Measurements from ENCODE around the gene CHCHD6.

The CHCHD6 gene

DNA sequence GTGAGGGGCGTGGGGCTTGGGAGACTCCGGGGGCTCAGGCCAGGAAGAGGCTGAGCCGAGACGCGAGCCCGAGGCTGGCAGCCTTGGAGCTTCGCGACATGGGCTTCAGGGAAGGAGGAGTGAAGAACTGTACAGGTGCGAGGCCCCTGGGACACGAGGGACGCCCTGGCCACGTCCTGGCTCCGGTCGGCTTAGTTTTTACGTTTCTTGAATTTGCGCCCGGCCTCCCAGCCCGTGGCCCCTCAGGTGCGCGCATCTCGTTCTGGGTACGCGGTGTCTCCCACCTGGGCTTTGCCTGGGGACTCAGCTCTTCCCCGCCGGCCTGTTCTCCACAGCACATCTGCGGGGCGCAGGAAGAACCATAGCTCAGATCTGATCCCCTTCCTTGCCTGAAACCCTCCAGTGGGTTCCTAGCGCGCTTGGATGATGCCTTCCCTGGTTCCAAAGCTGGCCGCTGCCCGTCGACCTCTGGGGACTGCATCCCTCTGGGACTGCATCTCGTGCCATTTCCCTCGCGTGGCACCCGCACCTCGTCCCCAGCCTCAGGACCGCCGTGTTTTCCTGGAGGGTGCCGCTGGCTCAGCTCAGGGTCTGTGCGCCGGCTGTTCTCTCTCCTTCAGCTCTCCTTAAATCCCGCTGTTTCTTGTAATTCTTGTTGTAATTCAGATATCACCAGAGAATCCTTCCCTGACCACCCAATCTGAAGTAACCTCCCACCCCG lies 614 bp downstream of the CHCHD6 start:
- peak overlapping the region; percentile 72 for H3K4me3 ChIP-seq (ENCODE audit: low read depth, low read length)

DNA sequence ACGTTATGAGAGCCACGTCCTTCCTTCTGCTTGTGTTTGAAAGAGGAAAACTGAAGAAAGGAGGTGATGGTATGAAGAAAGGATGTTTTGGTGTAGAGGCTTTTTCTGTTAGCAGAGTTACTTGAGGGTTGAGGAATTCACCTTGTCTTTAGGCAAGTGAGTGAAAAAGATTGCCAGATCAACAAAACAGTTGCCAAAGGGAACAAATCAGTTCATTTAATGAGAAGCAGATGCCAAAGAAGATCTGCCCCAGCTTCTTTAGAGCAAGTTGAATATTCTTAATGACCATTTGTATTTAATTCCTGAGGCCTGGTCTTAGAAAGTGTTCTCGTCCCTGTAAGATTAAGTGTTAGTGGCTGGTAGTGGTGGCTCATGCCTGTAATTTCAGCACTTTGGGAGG lies 2.6 kb downstream of the CHCHD6 start:
- no peak overlapping the region for H3K4me3 ChIP-seq (ENCODE audit: low read depth, low read length)

DNA sequence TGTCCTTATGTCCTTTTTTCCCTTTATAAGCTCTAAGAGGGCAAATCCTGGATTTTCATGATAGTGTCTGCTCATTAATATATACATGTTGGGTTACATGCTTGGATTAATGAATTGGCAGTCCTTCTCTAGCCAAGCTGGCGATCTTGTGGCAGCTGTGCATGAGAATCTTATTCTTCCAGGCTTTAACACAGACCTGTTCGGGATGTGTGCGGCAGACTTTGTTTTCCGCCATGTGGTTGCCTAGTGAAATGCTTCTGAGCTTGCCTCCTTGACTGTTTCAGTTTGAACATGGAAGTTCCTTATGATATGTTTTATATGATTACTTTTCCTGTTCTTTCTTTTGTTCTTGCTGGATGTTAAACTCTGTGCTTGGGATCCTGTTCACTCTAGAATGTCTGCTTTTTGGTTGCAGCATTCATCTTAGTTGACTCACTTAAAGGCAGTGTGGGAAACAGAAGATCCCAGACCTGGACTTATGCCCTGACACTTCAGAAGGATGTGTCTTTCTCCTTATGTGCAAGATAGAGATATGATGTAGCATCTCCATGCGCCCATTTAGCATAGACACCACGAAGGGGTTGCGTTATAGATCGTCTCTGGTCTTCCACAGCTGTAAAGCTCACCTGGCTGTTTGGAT lies 7.2 kb downstream of the CHCHD6 start:
- no peak overlapping the region for H3K4me3 ChIP-seq (ENCODE audit: low read depth, low read length)

DNA sequence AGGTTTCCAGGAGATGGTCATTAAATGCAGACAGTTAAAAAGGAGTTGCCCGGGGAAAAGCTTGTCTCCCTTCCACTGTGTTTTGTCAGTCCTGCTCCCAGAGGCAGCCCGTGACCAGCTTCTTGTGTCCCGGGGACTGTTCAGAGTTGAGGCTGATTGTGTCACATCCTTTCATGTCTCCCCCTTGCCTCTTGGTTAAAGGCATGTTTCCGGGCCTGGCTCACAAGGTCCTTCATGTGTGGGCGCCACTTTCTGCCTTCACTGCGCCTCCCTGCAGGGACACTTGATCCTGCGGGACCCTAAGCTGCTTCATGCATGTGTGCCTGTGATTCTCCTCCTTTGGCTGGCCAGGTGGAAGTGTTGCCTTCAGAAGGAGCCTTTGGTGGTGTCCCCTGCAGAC lies 9.2 kb downstream of the CHCHD6 start:
- no peak overlapping the region for H3K4me3 ChIP-seq (ENCODE audit: low read depth, low read length)

DNA sequence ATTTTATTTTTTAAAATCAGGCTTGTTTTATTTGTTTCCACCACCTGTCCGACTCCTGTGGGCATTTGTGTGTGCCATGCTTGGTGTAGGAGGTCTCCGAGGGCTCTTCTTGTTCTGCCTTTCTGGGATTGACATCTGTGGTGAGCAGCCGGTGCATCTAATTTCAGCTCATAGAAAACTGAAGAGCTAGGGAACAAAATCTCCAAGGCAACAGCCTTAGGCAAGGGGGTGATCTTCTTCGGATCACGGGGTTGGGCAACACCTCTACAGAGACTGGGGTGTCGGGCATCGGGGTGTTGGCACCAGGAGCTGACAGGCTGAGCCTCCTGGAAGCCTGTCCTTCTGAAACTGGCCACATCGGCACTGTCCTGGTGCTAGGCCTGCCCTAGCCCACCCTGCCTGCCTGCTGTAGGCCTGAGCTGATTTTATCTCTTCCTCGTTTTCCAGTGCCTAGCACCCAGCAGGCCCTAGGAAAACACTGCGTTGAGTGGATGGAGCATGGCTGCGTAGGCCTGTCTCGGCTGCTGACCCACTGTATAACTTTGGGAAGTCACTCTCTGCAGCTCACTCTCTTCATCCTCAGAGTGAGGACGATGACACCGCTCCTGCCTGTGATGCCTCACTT lies 10.3 kb downstream of the CHCHD6 start:
- no peak overlapping the region for H3K4me3 ChIP-seq (ENCODE audit: low read depth, low read length)

DNA sequence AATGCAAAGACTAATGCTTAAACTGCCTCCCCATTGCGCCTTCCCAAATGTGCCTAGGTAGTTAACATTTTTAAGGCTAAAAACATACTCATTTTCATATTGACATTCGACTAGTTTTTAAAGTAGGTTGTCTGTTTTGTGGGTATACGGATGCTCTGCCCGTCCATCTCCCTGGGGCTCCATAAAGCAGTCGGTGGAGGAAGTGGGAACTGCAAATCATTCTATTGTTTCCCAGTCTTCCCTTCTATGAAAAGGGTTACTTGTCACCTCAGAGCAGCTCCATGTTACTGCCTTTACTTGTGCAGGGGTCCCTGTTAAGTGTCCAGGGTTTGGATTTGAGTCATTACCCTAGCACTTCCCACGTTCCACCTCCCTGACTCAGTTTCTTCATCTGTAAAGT lies 10.9 kb downstream of the CHCHD6 start:
- H3K4me3 ChIP-seq (ENCODE audit: low read depth, low read length), result no peak overlapping the region

DNA sequence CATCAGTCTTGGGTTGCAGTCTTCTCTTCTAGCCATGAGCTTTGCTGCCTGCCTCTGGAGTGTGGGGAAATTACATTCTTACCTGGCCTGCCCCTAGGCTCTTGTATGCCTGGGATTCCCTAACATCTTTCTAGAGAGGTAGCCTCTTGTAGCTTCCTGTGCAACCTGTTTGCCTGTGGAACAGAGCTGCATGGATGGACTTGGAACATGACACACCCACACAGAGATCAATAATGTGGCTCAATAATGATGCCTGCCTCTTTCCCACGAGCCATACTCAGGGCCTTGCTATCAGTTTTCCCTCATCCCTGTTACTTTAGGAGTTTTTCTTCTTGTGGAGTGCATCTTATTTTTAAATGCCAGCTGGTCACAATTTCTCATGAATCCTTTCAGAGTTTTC lies 11.4 kb downstream of the CHCHD6 start:
- no peak overlapping the region for H3K4me3 ChIP-seq (ENCODE audit: low read depth, low read length)

DNA sequence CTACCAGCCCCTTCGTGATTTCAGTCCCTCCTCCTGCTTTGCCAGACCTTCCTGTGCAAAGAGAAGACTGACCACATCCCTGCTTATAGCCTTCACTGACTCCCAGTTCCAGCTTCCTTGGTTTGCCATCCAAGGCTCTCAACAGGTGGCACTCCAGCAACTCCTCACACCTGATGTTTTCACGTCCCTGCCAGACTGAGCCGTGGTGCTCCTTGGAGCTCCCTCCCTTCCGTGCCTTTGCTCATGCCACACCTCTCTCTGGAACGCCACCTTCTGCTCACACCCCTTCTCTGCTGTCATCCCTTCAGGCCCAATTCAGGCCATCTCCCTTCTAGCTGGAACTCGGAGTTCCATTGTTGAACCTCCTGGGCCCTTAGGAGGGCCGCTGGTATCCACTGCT lies 12.0 kb downstream of the CHCHD6 start:
- H3K4me3 ChIP-seq (ENCODE audit: low read depth, low read length), result no peak overlapping the region

DNA sequence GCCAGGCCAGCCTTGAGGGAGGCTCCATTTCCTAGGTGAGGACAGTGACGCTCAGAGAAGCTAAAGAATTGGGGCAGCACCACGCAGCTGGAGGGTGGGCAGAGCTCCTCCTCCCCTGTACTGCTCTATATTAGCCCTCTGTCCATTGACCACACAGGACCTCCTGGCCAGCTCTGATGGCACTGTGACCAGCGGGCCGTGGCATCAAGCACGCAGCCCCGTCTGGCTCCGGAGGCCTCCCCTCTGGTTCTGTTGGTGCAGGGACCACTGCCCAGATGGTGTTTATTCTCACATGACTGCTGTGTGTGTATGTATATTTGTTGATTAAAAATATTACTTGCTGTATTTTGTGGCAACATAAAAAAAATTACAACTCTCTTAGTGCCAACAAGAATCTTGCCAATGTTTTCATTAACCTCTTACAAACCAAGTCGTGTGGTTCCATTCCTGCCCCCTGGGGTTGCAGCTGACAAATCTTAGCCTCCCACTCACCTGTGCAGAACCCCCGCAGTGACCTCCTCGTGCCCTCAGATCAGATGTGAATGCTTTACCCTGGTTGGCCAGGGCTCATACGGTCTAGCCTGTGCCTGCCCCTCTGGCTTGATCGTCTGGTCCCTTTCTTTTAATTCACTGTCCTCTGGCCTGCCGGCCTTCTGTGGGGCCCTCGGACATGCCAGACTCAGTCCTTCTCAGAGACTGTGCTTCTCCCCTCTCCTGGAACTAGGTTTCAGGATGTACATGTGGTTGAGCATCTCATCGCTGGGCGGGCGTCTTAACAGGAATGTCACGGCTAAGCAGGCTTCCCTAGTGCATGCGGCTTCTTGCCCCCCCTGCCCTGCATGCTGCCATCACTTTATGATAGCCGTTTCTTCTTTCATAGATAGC lies 14.8 kb downstream of the CHCHD6 start:
- H3K4me3 ChIP-seq (ENCODE audit: low read depth, low read length), result no peak overlapping the region

DNA sequence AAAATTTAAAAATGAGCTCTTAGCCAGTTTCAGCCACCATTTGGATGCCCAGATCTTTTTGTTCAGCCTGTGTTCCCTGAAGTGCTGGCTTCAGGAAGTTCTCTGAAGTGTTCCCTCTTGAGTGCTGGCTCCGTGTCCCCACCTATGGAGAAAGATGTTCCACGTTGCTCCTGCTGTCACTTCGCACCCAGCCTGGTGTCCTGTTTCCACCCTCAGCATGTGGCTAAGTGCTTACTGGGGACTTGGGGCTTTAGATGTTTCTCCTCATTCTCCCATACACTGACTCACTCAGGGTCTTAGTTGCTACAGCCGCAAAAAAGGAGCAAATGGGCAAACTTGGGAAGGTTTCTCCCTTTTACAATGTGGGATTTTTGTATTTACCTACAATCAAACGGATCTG lies 16.6 kb downstream of the CHCHD6 start:
- H3K4me3 ChIP-seq (ENCODE audit: low read depth, low read length), result no peak overlapping the region

DNA sequence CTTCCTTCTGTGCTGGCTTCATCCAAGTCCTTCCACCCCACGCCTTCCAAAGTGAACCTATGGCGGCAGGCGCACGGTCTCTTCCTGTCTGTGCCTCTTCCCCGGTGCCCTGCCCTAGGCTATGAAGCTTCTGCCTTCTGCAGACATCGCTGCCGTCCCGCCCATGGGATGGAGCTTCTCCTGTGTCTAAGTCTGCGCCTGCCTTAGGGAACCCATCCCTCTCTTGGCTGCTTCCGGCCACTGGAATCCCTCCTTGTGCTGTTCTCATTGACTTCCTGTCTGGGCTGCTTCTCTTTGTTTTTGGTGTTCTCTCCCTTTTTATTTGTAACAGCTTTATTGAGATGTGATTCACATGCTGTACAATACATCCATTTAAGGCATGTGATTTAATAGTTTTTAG lies 17.2 kb downstream of the CHCHD6 start:
- no peak overlapping the region for H3K4me3 ChIP-seq (ENCODE audit: low read depth, low read length)

DNA sequence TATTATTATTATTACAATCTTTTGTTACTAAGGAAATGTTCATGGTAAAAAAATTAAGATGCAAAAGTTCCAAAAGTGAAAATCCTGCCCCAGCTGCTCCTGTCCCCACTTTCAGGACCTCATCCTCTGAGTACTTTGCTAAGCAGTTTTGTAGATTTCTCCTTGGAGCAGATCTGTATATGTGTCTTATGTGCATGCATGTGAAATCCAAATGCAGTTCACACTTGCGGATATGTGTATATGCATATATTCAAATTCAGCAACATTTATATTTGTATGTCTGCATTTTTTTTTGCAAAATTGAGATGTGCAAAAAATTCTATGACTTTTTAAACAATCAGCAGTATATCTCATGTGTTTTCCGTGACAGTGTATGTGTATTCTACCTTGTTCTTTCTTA lies 19.2 kb downstream of the CHCHD6 start:
- no peak overlapping the region for H3K4me3 ChIP-seq (ENCODE audit: low read depth, low read length)

DNA sequence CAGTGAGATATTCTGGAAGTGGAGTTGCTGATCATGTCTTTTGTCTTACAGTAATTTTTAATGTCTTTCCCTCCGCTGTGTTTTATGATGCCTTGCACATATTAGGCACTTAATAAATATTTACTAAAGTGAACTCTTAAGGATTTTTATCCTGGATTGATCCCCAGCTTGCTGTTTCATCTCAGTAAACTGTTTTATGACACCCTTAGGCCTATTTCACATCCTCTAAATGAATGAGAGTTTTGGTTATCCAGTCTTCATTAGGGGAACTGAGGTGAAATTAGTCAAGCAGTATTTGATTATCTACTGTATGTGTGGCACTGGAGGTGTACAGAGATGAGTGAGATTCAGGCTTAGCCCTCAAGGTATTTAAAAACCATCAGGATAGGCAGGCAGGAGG lies 19.8 kb downstream of the CHCHD6 start:
- no peak overlapping the region for H3K4me3 ChIP-seq (ENCODE audit: low read depth, low read length)

DNA sequence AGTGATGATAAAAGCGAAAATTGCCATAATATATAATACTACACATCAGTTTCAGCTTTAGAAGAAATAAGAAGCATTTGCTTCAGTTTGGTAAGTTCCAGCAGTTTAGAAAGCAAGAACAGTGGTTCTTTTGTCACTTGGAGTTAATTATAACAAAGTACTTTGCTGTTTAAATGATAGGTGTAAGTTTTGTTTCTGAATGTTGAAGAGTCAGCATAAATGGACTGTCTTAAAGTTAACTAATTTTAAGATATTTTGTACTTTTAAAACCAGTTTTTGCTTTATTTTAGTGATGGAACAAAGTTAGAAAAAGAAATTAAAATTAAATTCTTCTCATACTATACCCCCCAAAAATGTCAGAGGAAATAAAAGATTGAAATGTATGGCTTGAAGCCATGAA lies 24.6 kb downstream of the CHCHD6 start:
- no peak overlapping the region for H3K4me3 ChIP-seq (ENCODE audit: low read depth, low read length)

DNA sequence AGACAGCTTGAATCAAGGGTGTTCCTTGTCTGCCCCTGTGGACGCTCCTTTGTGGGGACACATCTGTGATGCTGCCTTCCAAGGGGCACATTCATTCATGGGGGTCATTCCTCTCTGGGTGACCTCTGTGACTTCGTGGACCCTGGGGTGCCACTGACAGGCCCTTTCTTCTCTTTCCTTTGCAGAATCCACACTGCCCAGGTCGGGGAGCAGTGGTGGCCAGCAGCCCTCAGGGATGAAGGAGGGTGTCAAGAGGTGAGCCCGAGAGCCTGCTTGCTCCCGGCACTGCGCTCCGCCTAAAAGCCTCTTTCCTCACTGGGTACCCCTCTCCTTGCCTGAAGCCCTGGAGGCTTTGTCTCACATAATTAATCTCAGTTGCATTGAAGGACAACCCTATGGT lies 26.3 kb downstream of the CHCHD6 start:
- no peak overlapping the region for H3K4me3 ChIP-seq (ENCODE audit: low read depth, low read length)

DNA sequence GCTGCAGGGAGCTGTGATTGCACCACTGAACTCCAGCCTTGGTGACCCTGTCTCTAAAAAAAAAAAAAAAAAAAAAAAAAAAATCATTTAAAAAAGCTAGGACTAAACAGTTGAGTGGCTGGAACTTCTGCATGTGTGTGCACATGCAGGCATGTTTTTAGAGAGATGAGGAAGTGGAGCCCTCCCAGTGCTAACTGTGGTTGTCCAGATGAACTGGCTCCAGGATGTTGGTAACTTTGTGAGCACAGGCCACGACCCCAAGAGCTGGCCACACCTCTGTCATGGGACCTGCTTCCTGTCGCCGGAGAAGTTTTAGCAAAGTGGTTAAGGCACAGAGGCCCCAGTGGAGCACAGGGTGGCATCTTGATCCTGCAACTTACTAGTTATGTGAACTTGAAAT lies 27.0 kb downstream of the CHCHD6 start:
- H3K4me3 ChIP-seq (ENCODE audit: low read depth, low read length), result no peak overlapping the region

DNA sequence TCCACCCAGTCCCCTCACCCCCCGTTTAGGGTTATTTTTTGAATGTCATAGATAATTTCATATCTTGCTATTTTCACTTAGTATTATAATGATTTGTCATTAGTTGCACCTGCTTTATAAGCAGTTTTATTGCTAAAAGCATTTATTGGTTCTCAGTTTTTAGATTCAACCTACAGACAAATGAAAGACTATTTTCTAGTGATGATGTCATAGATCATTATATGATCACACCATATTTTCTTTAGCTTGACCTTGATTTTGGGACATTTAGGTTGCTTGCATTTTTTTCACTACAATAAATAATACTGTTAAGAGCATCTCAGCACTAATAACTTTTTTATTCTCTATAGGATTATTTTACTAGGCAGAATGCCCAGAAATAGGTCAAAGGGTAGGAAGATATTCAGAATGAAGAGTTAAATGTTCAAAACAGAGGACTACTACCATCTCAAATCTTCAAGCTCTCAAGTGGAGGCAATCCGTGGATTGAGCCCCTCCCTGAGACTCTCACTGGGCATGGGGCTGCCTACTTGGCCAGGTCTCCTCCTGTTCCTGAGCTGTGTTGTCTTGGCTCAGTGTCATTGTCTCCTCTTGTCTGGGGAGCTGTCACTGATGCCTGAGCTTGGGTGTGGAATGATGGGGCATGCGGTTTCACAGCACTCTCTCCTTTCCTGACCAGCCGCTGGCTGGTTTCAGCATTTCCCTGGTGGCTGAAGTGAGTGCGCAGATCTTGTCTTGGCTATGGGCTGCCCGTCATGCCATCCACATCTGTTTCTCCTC lies 28.4 kb downstream of the CHCHD6 start:
- no peak overlapping the region for H3K4me3 ChIP-seq (ENCODE audit: low read depth, low read length)

DNA sequence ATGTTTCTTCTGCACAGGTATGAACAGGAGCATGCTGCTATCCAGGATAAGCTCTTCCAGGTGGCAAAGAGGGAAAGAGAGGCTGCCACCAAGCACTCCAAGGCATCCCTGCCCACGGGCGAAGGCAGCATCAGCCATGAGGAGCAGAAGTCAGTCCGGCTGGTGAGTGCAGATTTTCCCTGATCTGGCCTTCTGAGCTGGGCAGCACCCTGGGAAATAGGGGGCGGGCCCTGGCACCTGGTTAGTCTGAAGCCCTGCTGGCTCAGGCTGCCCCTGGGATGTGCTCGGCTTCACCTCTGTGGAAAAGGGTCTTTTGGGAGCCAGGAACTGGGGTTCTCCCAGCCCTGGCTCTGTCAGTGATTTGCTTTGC lies 29.0 kb downstream of the CHCHD6 start:
- H3K4me3 ChIP-seq (ENCODE audit: low read depth, low read length), result no peak overlapping the region

DNA sequence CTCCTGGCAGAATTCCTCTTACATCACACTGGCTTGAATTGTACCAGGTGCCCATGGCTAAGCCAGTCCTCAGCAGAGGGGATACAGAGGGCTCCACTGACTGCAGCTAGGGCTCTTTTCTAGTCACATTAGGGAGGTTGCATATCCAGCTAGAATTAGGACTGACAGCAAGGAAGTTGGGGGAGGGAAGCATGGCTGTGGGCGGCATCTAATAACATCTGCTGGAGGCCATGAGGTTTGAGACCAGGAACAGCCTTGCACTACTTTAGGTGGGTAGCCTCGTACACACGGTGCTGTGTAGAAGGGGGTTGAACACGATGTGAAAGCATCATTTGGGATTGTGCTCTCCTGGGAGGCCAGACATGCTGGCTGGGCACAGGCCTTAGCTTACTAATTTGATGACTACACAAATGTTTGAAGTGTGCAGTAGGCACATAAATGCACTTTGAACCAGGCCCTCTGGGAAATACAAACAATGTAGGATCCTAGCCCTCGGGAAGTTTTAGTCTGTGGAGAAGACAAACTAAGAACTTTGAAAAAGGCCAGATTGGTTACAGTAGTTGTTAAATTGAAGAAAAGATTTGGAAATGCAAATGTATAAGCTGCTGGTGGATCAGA lies 30.2 kb downstream of the CHCHD6 start:
- H3K4me3 ChIP-seq (ENCODE audit: low read depth, low read length), result no peak overlapping the region

DNA sequence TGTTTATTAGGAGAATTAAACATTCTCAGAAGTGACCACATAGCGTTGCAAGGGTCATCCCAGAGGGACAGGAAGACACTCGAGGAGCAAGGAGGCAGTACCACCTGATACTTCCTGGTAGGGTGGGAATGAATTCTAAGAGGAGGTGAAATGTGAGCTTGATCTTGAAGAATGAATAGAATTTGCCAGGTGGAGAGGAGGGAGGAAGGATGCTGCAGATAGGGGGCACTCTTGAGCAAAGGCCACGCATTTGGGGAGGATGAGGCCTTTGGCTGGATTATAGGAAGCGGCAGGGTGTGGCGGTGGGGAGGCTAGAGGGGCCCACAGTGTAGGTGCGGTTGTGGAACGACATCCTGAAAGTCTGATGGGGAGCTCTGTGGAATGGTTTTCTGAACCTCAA lies 33.5 kb downstream of the CHCHD6 start:
- no peak overlapping the region for H3K4me3 ChIP-seq (ENCODE audit: low read depth, low read length)
